Body of pancreas (tissue), 4 donors: Measurements from ENCODE around the gene LHFPL6. TPM values are rescaled to one million over a fixed set of nuclear protein-coding genes. Genes with fewer than 3 reads are reported as not detected.
A peak's percentile ranks its signal among the peaks of the same experiment; 100 is the strongest.

Experiments used
- ATAC-seq: fragments of 150-250 bp; one replicate; pipeline ENCODE4 v1.9.1; 2016
- DNase-seq, 4 donors: peaks; one replicate each; pipeline ENCODE4 v3.0.0-alpha.2; 2019
- H3K27ac ChIP-seq, 4 donors: fragments of 200-600 bp; sonication (generic); 1 replicate in 3 of 4; 2 replicates in 1 of 4; pipeline versions ENCODE4 v1.5.1 to v1.6.1; 2016 to 2019; ENCODE audit warnings: mild to moderate bottlenecking in 1 of 4, mixed read lengths in 1 of 4, moderate library complexity in 1 of 4
- H3K27me3 ChIP-seq, 2 donors: fragments of 200-600 bp; sonication (generic); one replicate each; pipeline ENCODE4 v1.6.0; 2016; ENCODE audit warnings: mild to moderate bottlenecking in 1 of 2
- H3K36me3 ChIP-seq, 2 donors: fragments of 200-600 bp; sonication (generic); replicated peaks in 1 of 2; 2 replicates each; pipeline ENCODE4 v1.5.1; 2016; ENCODE audit warnings: low read depth in 2 of 2; ENCODE audit not compliant: insufficient read depth in 1 of 2
- H3K4me1 ChIP-seq: fragments of 200-600 bp; sonication (generic); one replicate; pipeline ENCODE4 v1.6.0; 2016
- H3K4me3 ChIP-seq, 2 donors: fragments of 200-600 bp; sonication (generic); 1 replicate in 1 of 2; 2 replicates in 1 of 2; pipeline ENCODE4 v1.5.1; 2016 to 2019
- H3K9me3 ChIP-seq, 3 donors: fragments of 200-600 bp; sonication (generic); 1 replicate in 2 of 3; 2 replicates in 1 of 3; pipeline ENCODE4 v1.5.1; 2016
- CTCF ChIP-seq, 7 experiments: fragments of 450-650 bp in 4 of 7; fragments of 200-600 bp in 3 of 7; sonication (generic) in 3 of 7; IDR thresholded peaks; one replicate each; pipeline ENCODE4 v1.5.1; 2016 to 2019; ENCODE audit warnings: antibody characterized with exemption in 7 of 7
- POLR2A ChIP-seq, 3 donors: fragments of 450-650 bp; IDR thresholded peaks; one replicate each; pipeline ENCODE4 v1.6.1; 2016; ENCODE audit warnings: antibody characterized with exemption in 3 of 3, mild to moderate bottlenecking in 2 of 3
- WGBS, 2 donors: methylation state at CpG; one replicate each; pipeline ENCODE4 v1.1.5; 2017; 5-methylcytosine and 5-hydroxymethylcytosine counted together
- intact Hi-C: fragments of 100-400 bp; cut with DNase I; formaldehyde crosslinking; loops from one replicate; pipeline ENCODE4 v1.15.1; 2023
- total RNA-seq, 2 donors: library from RNA; depleted of rRNA; stranded (reverse); fragments of >200 nt; gene quantifications; one replicate each; pipeline ENCODE4 v1.1.0, GENCODE V29; 2016

LHFPL6 gene
- total RNA-seq, 2 donors from 2014 or later, result 18.4 to 30.7 TPM

- no peak for TF ChIP-seq POLR2A (IDR thresholded peaks at IDR 0.05)
- TF ChIP-seq CTCF (IDR thresholded peaks at IDR 0.05), result no peak
- Histone ChIP-seq H3K27me3 (no peaks in the 10 kb centered on the region), H3K36me3 (no peaks in the 10 kb centered on the region), H3K27ac (no peak overlapping the region), H3K4me3 (no peak overlapping the region), H3K9me3 (no peaks in the 10 kb centered on the region), H3K4me1 (no peaks in the 10 kb centered on the region)
- DNase-seq (no peak), ATAC-seq (no peak)
- intact Hi-C loops, result no loop called here
- 74% methylated on average over 5 of the region's 5 CpGs for WGBS, 2 donors
Observed at GRCh38 chr13:39505151-39505550, 97.8 kb downstream of the LHFPL6 start.

- no peaks in the 10 kb centered on the region for H3K36me3 ChIP-seq
- H3K27ac ChIP-seq, result no peak overlapping the region
- no peak for DNase-seq
- no peak for ATAC-seq
- 80 to 84% methylated on average over 3 of the region's 3 CpGs for WGBS, 2 donors
- no peak overlapping the region for H3K4me3 ChIP-seq
- H3K27me3 ChIP-seq, result no peaks in the 10 kb centered on the region
- intact Hi-C loops, result no loop called here
- TF ChIP-seq CTCF (IDR thresholded peaks at IDR 0.05) (no peak), POLR2A (IDR thresholded peaks at IDR 0.05) (no peak)
- H3K4me1 ChIP-seq, result no peaks in the 10 kb centered on the region
- no peaks in the 10 kb centered on the region for H3K9me3 ChIP-seq
Observed at GRCh38 chr13:39503048-39503447, 99.9 kb downstream of the LHFPL6 start.

- intact Hi-C loops, result no loop called here
- Histone ChIP-seq H3K4me1 (no peaks in the 10 kb centered on the region), H3K27me3 (no peaks in the 10 kb centered on the region), H3K27ac (no peak overlapping the region), H3K4me3 (no peak overlapping the region), H3K36me3 (no peaks in the 10 kb centered on the region), H3K9me3 (no peaks in the 10 kb centered on the region)
- WGBS, 2 donors, result 62 to 76% methylated on average over 3 of the region's 3 CpGs
- DNase-seq (no peak), ATAC-seq (peak; percentile 30)
- TF ChIP-seq CTCF (IDR thresholded peaks at IDR 0.05) (no peak), POLR2A (IDR thresholded peaks at IDR 0.05) (no peak)
Observed at GRCh38 chr13:39501702-39502324, 101.2 kb downstream of the LHFPL6 start.

- Histone ChIP-seq H3K9me3 (no peaks in the 10 kb centered on the region), H3K27me3 (no peaks in the 10 kb centered on the region), H3K27ac (no peak overlapping the region), H3K36me3 (no peaks in the 10 kb centered on the region), H3K4me3 (no peak overlapping the region), H3K4me1 (no peaks in the 10 kb centered on the region)
- 62 to 70% methylated on average over 3 of the region's 3 CpGs for WGBS, 2 donors
- TF ChIP-seq CTCF (IDR thresholded peaks at IDR 0.05) (no peak), POLR2A (IDR thresholded peaks at IDR 0.05) (no peak)
- ATAC-seq, result no peak
- intact Hi-C loops, result no loop called here
- DNase-seq, result no peak
Observed at GRCh38 chr13:39499604-39500003, 103.4 kb downstream of the LHFPL6 start.

GRCh38 chr13:39498471-39499114 is 104.4 kb downstream of the LHFPL6 start:
- intact Hi-C loops, result no loop called here
- H3K27ac ChIP-seq, result no peak overlapping the region

More at GRCh38 chr13:39498471-39499114, 104.4 kb downstream of the LHFPL6 start:
- Histone ChIP-seq H3K27me3 (no peaks in the 10 kb centered on the region), H3K9me3 (no peaks in the 10 kb centered on the region), H3K4me3 (no peak overlapping the region), H3K4me1 (no peaks in the 10 kb centered on the region), H3K36me3 (no peaks in the 10 kb centered on the region)
- ATAC-seq (no peak), DNase-seq (no peak)
- WGBS, 2 donors, result 74 to 78% methylated on average over 9 of the region's 9 CpGs
- TF ChIP-seq CTCF (IDR thresholded peaks at IDR 0.05) (no peak), POLR2A (IDR thresholded peaks at IDR 0.05) (no peak)
